HCT116 (cell line): ENCODE results near the gene SETD3. TPM values are rescaled to one million over a fixed set of nuclear protein-coding genes. Genes with fewer than 3 reads are reported as not detected.

ENCODE experiments used
- ATAC-seq: fragments of 200-7000 bp; cut with Tn5 transposase; 2 replicates; pipeline ENCODE4 v1.9.1; 2020; ENCODE audit warnings: mild to moderate bottlenecking, moderate library complexity
- BruUV-seq: library from RNA; stranded (reverse); fragments of 400-500 nt; replicated peaks from 2 replicates; lab custom pipeline; 2021; lab: Mats Ljungman, UMichigan
- CTCF ChIA-PET: fragments of 300-600 bp; sonication (Branson Sonifier 250); formaldehyde crosslinking; loops from one replicate; lab custom pipeline; 2021; ENCODE audit warnings: antibody characterized with exemption; lab: Charles Lee
- POLR2A ChIA-PET: fragments of 300-600, 350-600 bp; sonication (Branson Sonifier 250); formaldehyde crosslinking; loops from one replicate; lab custom pipeline; 2021; ENCODE audit warnings: antibody characterized with exemption; lab: Charles Lee
- RAD21 ChIA-PET, 2 experiments: fragments of 300-600 bp; sonication (Branson Sonifier 250); formaldehyde crosslinking; loops; one replicate each; lab custom pipeline; 2023; ENCODE audit warnings: low total read pairs in 2 of 2; ENCODE audit not compliant: uncharacterized antibody in 2 of 2, unreplicated experiment in 2 of 2, low non-redundant PET in 1 of 2; lab: Charles Lee
- DNase-seq: peaks from one replicate; pipeline ENCODE4 v3.0.0-alpha.2; 2010; ENCODE audit warnings: low read depth, low spot score
- H2AFZ ChIP-seq: fragments of 200-600 bp; shearing (Covaris generic), sonication (generic); 2 replicates; pipeline ENCODE4 v1.6.1; 2017; ENCODE audit warnings: low read depth, mixed run types, mixed read lengths, antibody characterized with exemption, low read length; ENCODE audit not compliant: poor library complexity, severe bottlenecking
- H3K27ac ChIP-seq: 2 replicates; pipeline ENCODE4 v1.5.1; 2012; ENCODE audit warnings: low read depth, low read length
- H3K27me3 ChIP-seq: fragments of 200-600 bp; sonication (generic); 2 replicates; pipeline ENCODE4 v1.6.1; 2016; ENCODE audit warnings: mixed run types, low read length, mixed read lengths; ENCODE audit not compliant: insufficient read depth
- H3K36me3 ChIP-seq, 2 experiments: fragments of 200-500 bp in 1 of 2; fragments of 200-600 bp in 1 of 2; sonication (Bioruptor generic) in 1 of 2; sonication (generic) in 1 of 2; 2 replicates each; pipeline versions ENCODE4 v1.5.1 to v1.6.1; 2014 to 2016; ENCODE audit warnings: low read length in 2 of 2, inconsistent platforms in 1 of 2, mixed read lengths in 1 of 2, mixed run types in 1 of 2; ENCODE audit not compliant: insufficient read depth in 2 of 2, control insufficient read depth in 1 of 2
- H3K4me1 ChIP-seq, 2 experiments: fragments of 200-600 bp in 1 of 2; sonication (generic) in 1 of 2; 2 replicates each; pipeline versions ENCODE4 v1.5.1 to v1.6.1; 2012 to 2017; ENCODE audit warnings: low read length in 2 of 2, inconsistent platforms in 1 of 2, mild to moderate bottlenecking in 1 of 2, mixed read lengths in 1 of 2, mixed run types in 1 of 2, moderate library complexity in 1 of 2; ENCODE audit not compliant: insufficient read depth in 2 of 2, control insufficient read depth in 1 of 2
- H3K4me2 ChIP-seq: fragments of 200-600 bp; sonication (generic); 2 replicates; pipeline ENCODE4 v1.6.1; 2017; ENCODE audit warnings: mixed run types, low read length, mixed read lengths
- H3K4me3 ChIP-seq, 2 experiments: fragments of 200-600 bp in 1 of 2; sonication (generic) in 1 of 2; replicated peaks in 1 of 2; 2 replicates each; pipeline ENCODE4 v1.5.1; 2011 to 2016; ENCODE audit warnings: low read length in 2 of 2, control low read depth in 1 of 2, low read depth in 1 of 2, mild to moderate bottlenecking in 1 of 2, mixed read lengths in 1 of 2, mixed run types in 1 of 2
- H3K79me2 ChIP-seq: fragments of 200-600 bp; sonication (generic); 2 replicates; pipeline ENCODE4 v1.6.1; 2017; ENCODE audit warnings: mild to moderate bottlenecking, mixed run types, low read length, moderate library complexity, mixed read lengths; ENCODE audit not compliant: insufficient read depth
- H3K9ac ChIP-seq: fragments of 200-600 bp; sonication (generic); 2 replicates; pipeline ENCODE4 v1.6.1; 2016; ENCODE audit warnings: low read length, mixed read lengths
- H3K9me2 ChIP-seq: fragments of 200-600 bp; sonication (generic), shearing (Covaris generic); 2 replicates; pipeline ENCODE4 v1.6.1; 2017; ENCODE audit warnings: mixed run types, mild to moderate bottlenecking, moderate library complexity; ENCODE audit not compliant: insufficient read depth
- H3K9me3 ChIP-seq, 2 experiments: fragments of 200-500 bp in 1 of 2; fragments of 200-600 bp in 1 of 2; sonication (Bioruptor generic) in 1 of 2; sonication (generic) in 1 of 2; 2 replicates each; pipeline ENCODE4 v1.6.1; 2014 to 2017; ENCODE audit warnings: low read length in 2 of 2, mixed read lengths in 2 of 2, inconsistent platforms in 1 of 2, low read depth in 1 of 2, mild to moderate bottlenecking in 1 of 2, mixed run types in 1 of 2, moderate library complexity in 1 of 2; ENCODE audit not compliant: control insufficient read depth in 1 of 2, insufficient read depth in 1 of 2
- H4K20me1 ChIP-seq: fragments of 200-600 bp; sonication (generic), shearing (Covaris generic); 2 replicates; pipeline ENCODE4 v1.6.1; 2017; ENCODE audit warnings: mixed run types, mild to moderate bottlenecking, moderate library complexity; ENCODE audit not compliant: insufficient read depth
- EZH2phosphoT487 ChIP-seq: fragments of 200-600 bp; IDR thresholded peaks from 2 replicates; pipeline ENCODE4 v1.6.1; 2018; ENCODE audit warnings: antibody characterized with exemption, borderline replicate concordance
- POLR2A ChIP-seq: IDR thresholded peaks from 2 replicates; pipeline ENCODE4 v1.7.0; 2011; ENCODE audit warnings: borderline replicate concordance; ENCODE audit not compliant: insufficient read depth, insufficient read length; ENCODE audit errors: extremely low read depth
- POLR2AphosphoS5 ChIP-seq: IDR thresholded peaks from 2 replicates; pipeline ENCODE4 v1.6.1; 2011; ENCODE audit warnings: mild to moderate bottlenecking, low read depth, low read length, moderate library complexity
- SIN3A ChIP-seq: IDR thresholded peaks from 2 replicates; pipeline ENCODE4 v1.6.1; 2012; ENCODE audit warnings: low read depth
- TCF7L2 ChIP-seq: IDR thresholded peaks from 2 replicates; pipeline ENCODE4 v1.7.0; 2011; ENCODE audit warnings: borderline replicate concordance, inconsistent platforms; ENCODE audit not compliant: insufficient read depth, insufficient read length; ENCODE audit errors: extremely low read depth
- ZFX ChIP-seq: fragments of 450-650 bp; IDR thresholded peaks from 2 replicates; pipeline ENCODE4 v1.6.1; 2017
- intact Hi-C: fragments of 100-400 bp; cut with micrococcal nuclease; formaldehyde crosslinking; loops from 2 replicates; pipeline ENCODE4 v1.10.0; 2022
- total RNA-seq: library from RNA; stranded (reverse); gene quantifications from one replicate; pipeline ENCODE4 v1.2.1, GENCODE V29; 2021; ENCODE audit not compliant: unreplicated experiment
- TF ChIP-seq, protein P1 (sequence below), 3 experiments: fragments of 200-600 bp in 1 of 3; sonication (generic) in 1 of 3; IDR thresholded peaks in 2 of 3; conservative IDR thresholded peaks in 1 of 3; 2 replicates each; pipeline ENCODE4 v1.5.1; 2012 to 2017; ENCODE audit warnings: low read depth in 2 of 3, low read length in 2 of 3, antibody characterized with exemption in 1 of 3, borderline replicate concordance in 1 of 3, control low read depth in 1 of 3, mild to moderate bottlenecking in 1 of 3, mixed read lengths in 1 of 3, mixed run types in 1 of 3, moderate library complexity in 1 of 3; ENCODE audit not compliant: insufficient read depth in 1 of 3

SETD3 gene
- total RNA-seq, 1 experiment from 2014 or later, result 46.6 TPM

DNA sequence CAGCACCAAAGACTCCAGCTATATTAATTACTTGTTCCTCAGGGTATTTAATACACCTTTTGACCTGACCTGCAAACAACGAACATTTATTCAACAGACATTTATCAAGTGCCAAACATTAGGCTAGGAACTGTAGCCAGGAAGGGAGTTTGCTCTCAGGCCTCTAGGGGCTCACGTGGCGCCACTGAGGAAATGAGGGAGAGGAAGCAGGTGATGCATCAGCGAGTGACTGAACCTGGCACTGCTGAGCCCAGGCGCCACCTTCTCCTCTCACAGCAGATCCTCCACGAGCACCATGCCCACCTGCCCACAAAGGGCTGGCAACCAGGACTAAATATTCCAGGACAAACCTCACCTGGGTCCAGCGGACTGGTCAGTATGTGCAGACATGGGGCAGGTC, 50.2 kb downstream of the SETD3 start:
- Histone ChIP-seq H3K9me3 (peaks cover 5 to 11% of the 10 kb centered on the region in 2 experiments; a peak in 3 of 4 replicates), H3K9me2 (no peaks in the 10 kb centered on the region), H4K20me1 (no peaks in the 10 kb centered on the region), H3K36me3 (peaks cover 0 to 19% of the 10 kb centered on the region in 2 experiments; a peak in 1 of 4 replicates), H3K9ac (no peak overlapping the region)
- intact Hi-C loops, result no loop called here
- ChIA-PET POLR2A (no interaction called here), RAD21 (no interaction called here)
- BruUV-seq, result no TSS peak
- TF ChIP-seq SIN3A (no peak), TCF7L2 (no peak), EZH2phosphoT487 (no peak), POLR2A (no peak), ZFX (no peak), POLR2AphosphoS5 (no peak)
- TF ChIP-seq, protein P1, sequence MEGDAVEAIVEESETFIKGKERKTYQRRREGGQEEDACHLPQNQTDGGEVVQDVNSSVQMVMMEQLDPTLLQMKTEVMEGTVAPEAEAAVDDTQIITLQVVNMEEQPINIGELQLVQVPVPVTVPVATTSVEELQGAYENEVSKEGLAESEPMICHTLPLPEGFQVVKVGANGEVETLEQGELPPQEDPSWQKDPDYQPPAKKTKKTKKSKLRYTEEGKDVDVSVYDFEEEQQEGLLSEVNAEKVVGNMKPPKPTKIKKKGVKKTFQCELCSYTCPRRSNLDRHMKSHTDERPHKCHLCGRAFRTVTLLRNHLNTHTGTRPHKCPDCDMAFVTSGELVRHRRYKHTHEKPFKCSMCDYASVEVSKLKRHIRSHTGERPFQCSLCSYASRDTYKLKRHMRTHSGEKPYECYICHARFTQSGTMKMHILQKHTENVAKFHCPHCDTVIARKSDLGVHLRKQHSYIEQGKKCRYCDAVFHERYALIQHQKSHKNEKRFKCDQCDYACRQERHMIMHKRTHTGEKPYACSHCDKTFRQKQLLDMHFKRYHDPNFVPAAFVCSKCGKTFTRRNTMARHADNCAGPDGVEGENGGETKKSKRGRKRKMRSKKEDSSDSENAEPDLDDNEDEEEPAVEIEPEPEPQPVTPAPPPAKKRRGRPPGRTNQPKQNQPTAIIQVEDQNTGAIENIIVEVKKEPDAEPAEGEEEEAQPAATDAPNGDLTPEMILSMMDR (IDR thresholded peaks at IDR 0.05 in 2 of 3, conservative IDR thresholded peaks at IDR 0.05 in 1 of 3; ENCODE audit: borderline replicate concordance in 1 of 3, insufficient read depth in 1 of 3, low read depth in 2 of 3, low read length in 2 of 3), result peak in 2 of 3 experiments; percentile 52 to 69; a peak in 4 of 6 replicates
- TF ChIP-seq, all 23 proteins: peak for 1
- Histone ChIP-seq H3K4me3 (no peak overlapping the region), H2AFZ (no peak overlapping the region), H3K4me2 (no peak overlapping the region), H3K79me2 (0 out of 2 replicates have a peak, but pooled peaks cover 3% of the 10 kb centered on the region), H3K27ac (no peak overlapping the region), H3K4me1 (no peaks in the 10 kb centered on the region), H3K27me3 (no peaks in the 10 kb centered on the region)
- CTCF ChIA-PET, result interaction anchor here (0.8 kb wide), 1 partner anchor 15 kb away, joined by 3 read pairs; no protein-coding TSS in a partner anchor
- peak; percentile 92 for ATAC-seq
- DNase-seq, result no peak
